GM10266 (cell line): ENCODE measurements around the gene JAG2.

Experiments
- DNase-seq: peaks from one replicate; pipeline ENCODE4 v3.0.0; 2012; ENCODE audit errors: extremely low spot score
- TF ChIP-seq, protein P1 (sequence below): IDR thresholded peaks from 2 replicates; pipeline ENCODE4 v1.5.1; 2012; ENCODE audit warnings: mild to moderate bottlenecking, low read depth; ENCODE audit not compliant: control insufficient read depth, insufficient read depth; ENCODE audit errors: missing control alignments

The JAG2 gene

DNA sequence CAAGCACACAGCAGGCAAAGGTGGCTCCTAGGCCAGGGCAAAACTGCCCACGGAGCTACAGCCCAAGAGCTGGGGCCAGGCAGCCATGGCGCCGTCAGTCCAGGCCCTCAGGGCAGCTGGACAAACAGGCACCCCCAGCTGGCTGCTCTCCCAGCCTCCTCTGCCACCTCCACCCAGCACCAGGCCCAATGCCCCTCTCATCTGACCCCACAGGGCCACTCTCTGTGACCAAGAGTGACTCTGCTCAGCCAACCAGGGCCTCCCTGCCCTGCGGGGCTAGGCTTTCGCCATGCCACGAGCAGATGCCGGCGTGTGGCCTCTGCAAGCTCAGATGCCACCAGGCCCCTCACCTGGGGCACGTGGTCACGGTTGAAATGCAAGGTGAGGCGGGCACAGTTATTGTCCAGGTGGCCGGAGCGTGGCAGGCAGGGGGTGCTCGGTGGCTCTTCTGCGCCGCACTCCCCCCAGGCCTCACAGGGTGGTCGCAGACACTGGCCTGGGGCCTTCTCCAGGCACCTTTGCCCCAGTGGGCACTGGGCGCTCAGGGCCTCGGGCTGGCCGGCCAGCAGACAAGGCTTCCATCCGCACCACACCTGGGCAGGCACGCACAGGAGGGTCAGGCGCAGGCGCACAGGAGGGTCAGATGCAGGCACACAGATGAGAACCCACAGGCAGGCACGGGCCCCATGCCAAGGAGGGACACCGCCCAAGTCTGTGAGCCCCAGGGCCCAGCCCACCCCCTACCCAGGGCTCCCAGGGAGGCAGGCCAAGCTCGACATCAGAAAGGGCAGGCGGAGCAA is 23.0 kb downstream of the JAG2 start:
- DNase-seq = no peak
- TF ChIP-seq, protein P1, sequence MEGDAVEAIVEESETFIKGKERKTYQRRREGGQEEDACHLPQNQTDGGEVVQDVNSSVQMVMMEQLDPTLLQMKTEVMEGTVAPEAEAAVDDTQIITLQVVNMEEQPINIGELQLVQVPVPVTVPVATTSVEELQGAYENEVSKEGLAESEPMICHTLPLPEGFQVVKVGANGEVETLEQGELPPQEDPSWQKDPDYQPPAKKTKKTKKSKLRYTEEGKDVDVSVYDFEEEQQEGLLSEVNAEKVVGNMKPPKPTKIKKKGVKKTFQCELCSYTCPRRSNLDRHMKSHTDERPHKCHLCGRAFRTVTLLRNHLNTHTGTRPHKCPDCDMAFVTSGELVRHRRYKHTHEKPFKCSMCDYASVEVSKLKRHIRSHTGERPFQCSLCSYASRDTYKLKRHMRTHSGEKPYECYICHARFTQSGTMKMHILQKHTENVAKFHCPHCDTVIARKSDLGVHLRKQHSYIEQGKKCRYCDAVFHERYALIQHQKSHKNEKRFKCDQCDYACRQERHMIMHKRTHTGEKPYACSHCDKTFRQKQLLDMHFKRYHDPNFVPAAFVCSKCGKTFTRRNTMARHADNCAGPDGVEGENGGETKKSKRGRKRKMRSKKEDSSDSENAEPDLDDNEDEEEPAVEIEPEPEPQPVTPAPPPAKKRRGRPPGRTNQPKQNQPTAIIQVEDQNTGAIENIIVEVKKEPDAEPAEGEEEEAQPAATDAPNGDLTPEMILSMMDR = no peak

DNA sequence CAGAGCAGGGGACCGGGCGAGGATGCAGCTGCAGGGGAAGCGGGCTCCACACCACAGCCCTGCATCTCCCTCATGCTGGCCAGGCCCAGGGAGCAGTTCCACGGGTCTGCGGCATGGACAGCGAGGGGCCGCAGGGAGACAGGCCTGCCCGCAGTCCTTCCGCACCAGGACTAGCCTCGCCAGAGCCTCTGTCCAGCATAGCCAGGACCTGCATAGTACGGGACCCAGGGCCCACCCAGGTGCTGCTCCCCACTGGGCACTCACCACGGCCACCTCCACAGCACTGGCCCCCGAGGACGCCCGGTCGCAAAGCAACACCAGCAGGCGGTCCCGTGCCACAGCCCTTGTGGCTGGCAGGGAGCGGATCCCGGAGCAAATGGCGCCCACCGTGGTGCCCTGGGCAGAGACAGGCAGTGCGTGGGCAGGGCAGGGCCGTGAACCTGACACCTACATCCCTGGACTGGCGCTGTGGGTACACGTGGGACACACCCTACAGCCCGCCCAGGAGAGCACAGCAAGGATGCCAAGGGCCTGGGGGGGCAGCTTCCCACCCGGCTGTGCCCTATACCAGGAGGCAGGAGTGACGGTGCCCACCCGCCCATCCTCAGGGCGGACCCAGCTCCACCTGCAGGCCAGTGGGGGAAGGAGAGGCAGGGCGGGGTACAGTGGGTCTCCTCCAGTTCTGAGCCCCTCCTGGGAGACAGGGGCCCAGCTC is 23.8 kb downstream of the JAG2 start:
- no peak for DNase-seq

DNA sequence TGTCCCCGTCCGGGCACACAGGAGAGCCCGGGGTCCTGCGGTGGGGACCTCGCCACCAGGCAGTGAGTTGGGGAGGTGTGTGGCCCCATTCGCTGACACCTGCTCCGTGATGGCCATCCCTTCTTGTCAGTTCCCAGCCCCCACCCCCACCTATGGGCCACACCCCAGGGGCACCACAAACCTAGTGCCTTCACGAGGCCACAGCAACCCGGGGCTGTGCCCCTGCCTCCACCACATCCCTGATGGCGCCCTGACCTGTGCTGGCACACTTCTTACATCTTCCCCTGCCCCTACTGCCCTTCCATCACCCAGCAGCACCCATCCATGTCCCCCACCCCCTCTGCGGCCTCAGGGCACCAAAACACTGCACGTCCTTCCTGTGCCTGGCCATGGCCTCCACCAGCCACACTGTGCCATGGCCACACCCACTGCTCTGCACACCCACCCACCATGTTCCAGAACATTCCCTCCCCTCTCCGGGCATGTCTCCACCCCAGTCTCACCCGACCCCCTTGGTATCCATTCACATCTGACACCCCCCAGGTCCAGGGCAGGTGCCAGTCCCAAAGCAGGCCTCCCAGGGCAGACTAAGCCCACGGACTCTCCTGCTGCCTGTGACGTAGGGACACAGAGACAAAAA is 24.4 kb downstream of the JAG2 start:
- DNase-seq = no peak
- TF ChIP-seq, protein P1 = no peak

More for the DNA sequence above, 23.8 kb downstream of the JAG2 start:
- TF ChIP-seq, protein P1 = no peak

DNA sequence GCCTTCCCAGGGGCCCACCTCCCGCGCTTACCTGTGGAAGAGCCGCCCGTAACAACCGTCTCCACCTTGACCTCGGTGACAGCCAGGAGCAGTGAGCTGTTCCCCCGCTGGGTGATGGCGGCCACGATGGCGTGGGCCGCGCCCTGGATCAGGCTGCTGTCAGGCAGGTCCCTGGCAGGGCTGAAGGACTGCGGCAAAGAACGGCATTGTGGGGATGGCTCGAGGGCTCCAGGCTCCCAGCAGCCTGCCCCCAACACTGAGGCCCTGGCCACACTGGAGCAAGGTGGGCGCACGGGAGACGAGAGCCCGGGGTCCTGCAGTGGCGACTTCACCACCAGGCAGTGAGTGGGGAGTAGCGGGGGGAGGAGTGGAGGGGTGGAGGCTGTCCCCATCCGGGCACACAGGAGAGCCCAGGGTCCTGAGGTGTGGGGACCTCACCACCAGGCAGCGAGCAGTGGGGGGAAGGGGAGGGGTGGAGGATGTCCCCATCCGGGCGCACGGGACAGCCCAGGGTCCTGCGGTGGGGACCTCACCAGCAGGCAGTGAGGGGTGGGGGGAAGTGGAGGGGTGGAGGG is 25.0 kb downstream of the JAG2 start:
- DNase-seq = no peak
- TF ChIP-seq, protein P1 = no peak

DNA sequence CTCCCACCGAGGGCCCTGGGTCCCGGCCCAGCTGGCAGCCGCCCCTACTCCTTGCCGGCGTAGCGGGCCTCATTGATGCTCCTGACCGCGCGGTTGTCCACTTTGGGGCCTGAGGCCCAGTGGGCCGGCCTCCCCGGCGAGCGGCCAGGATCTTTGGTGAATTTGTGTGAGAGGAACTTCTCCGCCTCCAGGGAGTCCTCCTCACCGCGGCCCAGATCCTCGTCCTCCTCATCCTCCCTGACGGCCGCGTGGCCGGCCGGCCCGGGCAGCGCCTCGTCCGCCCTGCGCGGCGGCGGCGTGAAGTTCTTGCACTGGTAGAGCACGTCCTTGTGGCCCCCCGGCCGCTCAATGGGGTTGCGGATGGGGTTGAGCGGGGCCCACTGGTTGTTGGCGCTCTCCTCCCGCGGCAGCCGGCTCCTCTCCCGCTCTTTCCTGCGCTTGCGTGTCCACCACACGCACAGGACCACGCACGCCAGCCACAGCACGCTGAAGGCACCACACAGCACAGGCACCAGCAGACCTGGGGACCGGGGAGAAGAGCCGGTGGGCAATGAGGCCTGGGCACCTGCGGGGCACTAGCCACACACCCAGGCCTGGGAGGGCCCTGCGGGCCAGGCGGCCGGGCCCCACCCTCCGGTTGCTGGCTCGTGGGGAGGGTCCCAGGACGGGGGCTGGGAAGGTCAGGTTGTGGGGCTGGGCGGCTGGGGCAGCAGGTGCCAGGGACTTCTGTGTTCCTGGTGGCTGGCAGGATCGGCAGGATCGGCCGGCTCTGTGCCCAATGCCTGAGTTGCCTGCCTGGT is 25.7 kb downstream of the JAG2 start:
- TF ChIP-seq, protein P1 = no peak
- no peak for DNase-seq

DNA sequence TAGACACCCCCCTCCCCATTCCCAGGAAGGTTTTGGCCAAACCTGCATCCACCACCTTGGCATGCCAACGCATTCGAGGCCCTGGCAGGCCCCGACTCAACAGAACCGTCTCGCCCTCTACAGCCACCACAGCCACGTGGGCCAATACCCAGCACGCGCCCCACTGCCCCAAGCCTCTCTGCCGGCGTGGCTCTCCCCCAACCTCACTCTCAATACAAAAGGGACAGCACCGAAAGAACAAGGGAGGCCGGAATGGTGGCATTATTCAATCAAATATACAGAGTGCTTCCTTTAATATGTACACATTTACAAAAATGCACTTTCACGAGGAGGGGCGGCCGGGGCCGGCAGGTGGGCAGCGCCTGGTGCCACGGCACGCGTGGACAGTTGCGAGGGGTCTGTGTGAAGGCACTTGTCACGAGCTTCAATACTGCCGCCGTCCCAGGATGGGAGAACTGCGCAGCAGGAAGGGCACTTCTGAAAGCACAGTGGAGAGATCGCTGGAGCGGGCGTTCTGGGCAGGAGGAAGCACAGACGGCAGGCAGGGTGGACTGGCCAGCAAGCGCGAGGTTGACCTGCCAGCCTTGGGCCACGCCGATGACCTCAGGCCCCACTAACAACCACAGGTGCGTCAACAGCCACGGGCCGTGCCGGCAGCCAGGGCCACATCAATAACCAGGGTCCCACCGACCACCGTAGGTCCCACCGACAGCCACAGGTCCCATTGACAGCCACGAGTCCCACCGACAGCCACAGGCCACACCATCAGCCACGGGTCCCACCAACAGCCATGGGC is 26.9 kb downstream of the JAG2 start:
- TF ChIP-seq, protein P1 = no peak
- no peak for DNase-seq
